Measurements from ENCODE around the gene ELANE. TPM values are rescaled to one million over a fixed set of nuclear protein-coding genes. Genes with fewer than 3 reads are reported as not detected.

Gene ELANE
- total and polyA plus RNA-seq, 2 donors from 2014 or later: 0.85 TPM; not detected in 1

GRCh38 chr19:829129-829758 is 22.9 kb upstream of the ELANE start:
- DNase-seq: no peak
- H3K4me1 ChIP-seq (ENCODE audit: control insufficient read depth in 2 of 3, insufficient read depth in 2 of 3, low read depth in 1 of 3, low read length in 3 of 3): no peaks in the 10 kb centered on the region
- H3K36me3 ChIP-seq (ENCODE audit: control insufficient read depth in 2 of 3, insufficient read depth in 3 of 3, low read length in 3 of 3): no peaks in the 10 kb centered on the region
- no peak overlapping the region for H3K4me3 ChIP-seq (ENCODE audit: low read length in 3 of 3)
- no peak for FAIRE-seq
- H3K9me3 ChIP-seq (ENCODE audit: control insufficient read depth in 2 of 3, insufficient read depth in 1 of 3, low read length in 3 of 3): no peaks in the 10 kb centered on the region
- intact Hi-C loops (cut with DNase I): no loop called here
- no peak for TF ChIP-seq CTCF (IDR thresholded peaks at IDR 0.05; ENCODE audit: borderline replicate concordance, extremely low read depth, insufficient read depth)
- H3K27me3 ChIP-seq (ENCODE audit: control insufficient read depth, insufficient read depth, low read length): no peaks in the 10 kb centered on the region
- H3K9ac ChIP-seq (ENCODE audit: low read length in 3 of 3): no peak overlapping the region
- H3K27ac ChIP-seq (ENCODE audit: low read depth in 2 of 2, low read length in 2 of 2): no peak overlapping the region

GRCh38 chr19:831407-832369 is 20.4 kb upstream of the ELANE start:
- no peaks in the 10 kb centered on the region for H3K4me1 ChIP-seq (ENCODE audit: control insufficient read depth in 2 of 3, insufficient read depth in 2 of 3, low read depth in 1 of 3, low read length in 3 of 3)
- no peaks in the 10 kb centered on the region for H3K27me3 ChIP-seq (ENCODE audit: control insufficient read depth, insufficient read depth, low read length)

GRCh38 chr19:834216-834615 is 17.9 kb upstream of the ELANE start:
- intact Hi-C loops (cut with DNase I): no loop called here
- Histone ChIP-seq H3K36me3 (ENCODE audit: control insufficient read depth in 2 of 3, insufficient read depth in 3 of 3, low read length in 3 of 3) (no peaks in the 10 kb centered on the region), H3K9ac (ENCODE audit: low read length in 3 of 3) (no peak overlapping the region), H3K4me3 (ENCODE audit: low read length in 3 of 3) (no peak overlapping the region), H3K27me3 (ENCODE audit: control insufficient read depth, insufficient read depth, low read length) (no peaks in the 10 kb centered on the region), H3K4me1 (ENCODE audit: control insufficient read depth in 2 of 3, insufficient read depth in 2 of 3, low read depth in 1 of 3, low read length in 3 of 3) (peaks cover 0 to 2% (median 0%) of the 10 kb centered on the region in 3 donors), H3K9me3 (ENCODE audit: control insufficient read depth in 2 of 3, insufficient read depth in 1 of 3, low read length in 3 of 3) (no peaks in the 10 kb centered on the region), H3K27ac (ENCODE audit: low read depth in 2 of 2, low read length in 2 of 2) (no peak overlapping the region)
- FAIRE-seq (no peak), DNase-seq (no peak)
- no peak for TF ChIP-seq CTCF (IDR thresholded peaks at IDR 0.05; ENCODE audit: borderline replicate concordance, extremely low read depth, insufficient read depth)

More at GRCh38 chr19:831407-832369, 20.4 kb upstream of the ELANE start:
- Histone ChIP-seq H3K27ac (ENCODE audit: low read depth in 2 of 2, low read length in 2 of 2) (no peak overlapping the region), H3K4me3 (ENCODE audit: low read length in 3 of 3) (no peak overlapping the region), H3K36me3 (ENCODE audit: control insufficient read depth in 2 of 3, insufficient read depth in 3 of 3, low read length in 3 of 3) (no peaks in the 10 kb centered on the region), H3K9ac (ENCODE audit: low read length in 3 of 3) (no peak overlapping the region), H3K9me3 (ENCODE audit: control insufficient read depth in 2 of 3, insufficient read depth in 1 of 3, low read length in 3 of 3) (no peaks in the 10 kb centered on the region)
- FAIRE-seq (no peak), DNase-seq (no peak)
- intact Hi-C loops (cut with DNase I): no loop called here
- no peak for TF ChIP-seq CTCF (IDR thresholded peaks at IDR 0.05; ENCODE audit: borderline replicate concordance, extremely low read depth, insufficient read depth)
